ENCODE results near the gene TASOR2. TPM values are rescaled to one million over a fixed set of nuclear protein-coding genes. Genes with fewer than 3 reads are reported as not detected.

The TASOR2 gene
- total RNA-seq, 1 donor from 2014 or later, result 93.8 TPM

GRCh38 chr10:5679606-5680005 is 5.0 kb upstream of the TASOR2 start:
- no peak for DNase-seq (ENCODE audit: low read depth)

- no peak for DNase-seq (ENCODE audit: low read depth)
Observed at GRCh38 chr10:5681930-5682329, 2.7 kb upstream of the TASOR2 start.

- DNase-seq (ENCODE audit: low read depth), result no peak
Observed at GRCh38 chr10:5683065-5683464, 1.6 kb upstream of the TASOR2 start.

GRCh38 chr10:5684971-5685763 is 529 bp downstream of the TASOR2 start:
- DNase-seq (ENCODE audit: low read depth), result peak; percentile 77

- no peak for DNase-seq (ENCODE audit: low read depth)
Observed at GRCh38 chr10:5685764-5686240, 1.2 kb downstream of the TASOR2 start.

GRCh38 chr10:5688587-5688986 is 3.9 kb downstream of the TASOR2 start:
- DNase-seq (ENCODE audit: low read depth), result no peak

GRCh38 chr10:5691786-5692185 is 7.1 kb downstream of the TASOR2 start:
- DNase-seq (ENCODE audit: low read depth), result no peak

GRCh38 chr10:5692461-5693358 is 8.1 kb downstream of the TASOR2 start:
- DNase-seq (ENCODE audit: low read depth), result no peak

GRCh38 chr10:5694573-5694972 is 9.9 kb downstream of the TASOR2 start:
- DNase-seq (ENCODE audit: low read depth), result no peak

GRCh38 chr10:5697342-5697741 is 12.7 kb downstream of the TASOR2 start:
- DNase-seq (ENCODE audit: low read depth), result no peak

- DNase-seq (ENCODE audit: low read depth), result no peak
Observed at GRCh38 chr10:5698062-5698461, 13.4 kb downstream of the TASOR2 start.

GRCh38 chr10:5708356-5708755 is 23.7 kb downstream of the TASOR2 start:
- DNase-seq (ENCODE audit: low read depth), result no peak

- DNase-seq (ENCODE audit: low read depth), result no peak
Observed at GRCh38 chr10:5709865-5710264, 25.2 kb downstream of the TASOR2 start.

- DNase-seq (ENCODE audit: low read depth), result no peak
Observed at GRCh38 chr10:5710859-5711258, 26.2 kb downstream of the TASOR2 start.

GRCh38 chr10:5711642-5712041 is 27.0 kb downstream of the TASOR2 start:
- DNase-seq (ENCODE audit: low read depth), result no peak

GRCh38 chr10:5719546-5719945 is 34.9 kb downstream of the TASOR2 start:
- peak; percentile 29 for DNase-seq (ENCODE audit: low read depth)

- no peak for DNase-seq (ENCODE audit: low read depth)
Observed at GRCh38 chr10:5720182-5720581, 35.5 kb downstream of the TASOR2 start.

- DNase-seq (ENCODE audit: low read depth), result no peak
Observed at GRCh38 chr10:5723692-5724091, 39.1 kb downstream of the TASOR2 start.

- no peak for DNase-seq (ENCODE audit: low read depth)
Observed at GRCh38 chr10:5730766-5731165, 46.1 kb downstream of the TASOR2 start.

- DNase-seq (ENCODE audit: low read depth), result no peak
Observed at GRCh38 chr10:5731559-5731958, 46.9 kb downstream of the TASOR2 start.

GRCh38 chr10:5732141-5732540 is 47.5 kb downstream of the TASOR2 start:
- peak; percentile 20 for DNase-seq (ENCODE audit: low read depth)

All from myocyte (in vitro differentiated cells).